Upper lobe of right lung (tissue), 1 donor: Measurements from ENCODE around the gene PPP3R2. TPM values are rescaled to one million over a fixed set of nuclear protein-coding genes. Genes with fewer than 3 reads are reported as not detected.

Source experiments
- ATAC-seq: fragments of 200-7000 bp; cut with Tn5 transposase; one replicate; pipeline ENCODE4 v1.9.1; 2020; ENCODE audit warnings: mild to moderate bottlenecking, moderate library complexity
- DNase-seq: peaks from one replicate; pipeline ENCODE4 v3.0.0-alpha.2; 2020
- H3K27ac ChIP-seq: fragments of 200-600 bp; one replicate; pipeline ENCODE4 v1.8.0; 2022
- H3K27me3 ChIP-seq: fragments of 200-600 bp; one replicate; pipeline ENCODE4 v1.8.0; 2022; ENCODE audit warnings: mild to moderate bottlenecking
- H3K36me3 ChIP-seq: fragments of 200-600 bp; one replicate; pipeline ENCODE4 v1.8.0; 2022
- H3K4me1 ChIP-seq: fragments of 200-600 bp; one replicate; pipeline ENCODE4 v1.8.0; 2022
- H3K4me3 ChIP-seq: fragments of 200-600 bp; one replicate; pipeline ENCODE4 v1.8.0; 2022; ENCODE audit warnings: mild to moderate bottlenecking
- H3K9me3 ChIP-seq: fragments of 200-600 bp; one replicate; pipeline ENCODE4 v1.8.0; 2022
- intact Hi-C: fragments of 100-400 bp; cut with DNase I; formaldehyde crosslinking; loops from one replicate; pipeline ENCODE4 v1.11.0; 2022
- long read RNA-seq: library from polyadenylated mRNA; unstranded; transcript quantifications from one replicate; pipeline ENCODE4 v2.0.0, GENCODE V29; 2021
- total RNA-seq: library from RNA; stranded (reverse); fragmentation: NEBNext Ultra II Directional; extraction: Animal tissue kit (Norgen Biotek cat#: 25700); gene quantifications from one replicate; pipeline ENCODE4 v1.2.1, GENCODE V29; 2021
- TF ChIP-seq, protein P1 (sequence below): fragments of 200-600 bp; IDR thresholded peaks from one replicate; pipeline ENCODE4 v1.8.0; 2022; ENCODE audit warnings: antibody characterized with exemption
- donor health status: DM: no; HTN: yes; CAD: no; lungs with severe emphysema.

PPP3R2 gene, protein sequence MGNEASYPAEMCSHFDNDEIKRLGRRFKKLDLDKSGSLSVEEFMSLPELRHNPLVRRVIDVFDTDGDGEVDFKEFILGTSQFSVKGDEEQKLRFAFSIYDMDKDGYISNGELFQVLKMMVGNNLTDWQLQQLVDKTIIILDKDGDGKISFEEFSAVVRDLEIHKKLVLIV
- total RNA-seq, result not detected
- long read RNA-seq, result 0 reads

DNA sequence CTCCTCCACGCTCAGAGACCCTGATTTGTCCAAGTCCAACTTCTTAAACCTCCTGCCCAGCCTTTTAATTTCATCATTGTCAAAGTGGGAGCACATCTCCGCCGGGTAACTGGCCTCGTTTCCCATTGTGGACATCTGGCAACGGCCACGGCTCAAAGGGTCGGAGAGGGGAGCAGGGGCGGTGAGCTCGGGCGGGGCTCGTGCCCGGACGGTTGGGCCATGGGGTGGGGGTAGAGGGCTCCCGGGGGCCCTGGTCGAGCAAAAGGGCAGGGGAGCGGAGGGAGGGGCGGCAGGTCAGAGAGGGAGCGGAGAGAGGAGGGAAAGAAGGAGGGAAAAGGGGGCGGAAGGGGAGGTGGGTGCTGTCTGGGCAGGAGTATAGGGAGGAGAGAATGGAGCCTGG is at the start of gene PPP3R2:
Gene PPP3R2, minus strand, starts transcription at position 174 of the 400 bp plus-strand sequence. Its CDS starts 48 bp downstream, at position 126.
- no peaks in the 10 kb centered on the region for H3K9me3 ChIP-seq
- H3K4me1 ChIP-seq, result no peaks in the 10 kb centered on the region
- intact Hi-C loops, result no loop called here
- TF ChIP-seq, protein P1, sequence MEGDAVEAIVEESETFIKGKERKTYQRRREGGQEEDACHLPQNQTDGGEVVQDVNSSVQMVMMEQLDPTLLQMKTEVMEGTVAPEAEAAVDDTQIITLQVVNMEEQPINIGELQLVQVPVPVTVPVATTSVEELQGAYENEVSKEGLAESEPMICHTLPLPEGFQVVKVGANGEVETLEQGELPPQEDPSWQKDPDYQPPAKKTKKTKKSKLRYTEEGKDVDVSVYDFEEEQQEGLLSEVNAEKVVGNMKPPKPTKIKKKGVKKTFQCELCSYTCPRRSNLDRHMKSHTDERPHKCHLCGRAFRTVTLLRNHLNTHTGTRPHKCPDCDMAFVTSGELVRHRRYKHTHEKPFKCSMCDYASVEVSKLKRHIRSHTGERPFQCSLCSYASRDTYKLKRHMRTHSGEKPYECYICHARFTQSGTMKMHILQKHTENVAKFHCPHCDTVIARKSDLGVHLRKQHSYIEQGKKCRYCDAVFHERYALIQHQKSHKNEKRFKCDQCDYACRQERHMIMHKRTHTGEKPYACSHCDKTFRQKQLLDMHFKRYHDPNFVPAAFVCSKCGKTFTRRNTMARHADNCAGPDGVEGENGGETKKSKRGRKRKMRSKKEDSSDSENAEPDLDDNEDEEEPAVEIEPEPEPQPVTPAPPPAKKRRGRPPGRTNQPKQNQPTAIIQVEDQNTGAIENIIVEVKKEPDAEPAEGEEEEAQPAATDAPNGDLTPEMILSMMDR, result no peak
- H3K36me3 ChIP-seq, result no peaks in the 10 kb centered on the region
- no peak within 1 kb of the TSS for H3K4me3 ChIP-seq
- DNase-seq (no peak), ATAC-seq (no peak)
- H3K27me3 ChIP-seq, result no peaks in the 10 kb centered on the region
- no peak within 1 kb of the TSS for H3K27ac ChIP-seq

DNA sequence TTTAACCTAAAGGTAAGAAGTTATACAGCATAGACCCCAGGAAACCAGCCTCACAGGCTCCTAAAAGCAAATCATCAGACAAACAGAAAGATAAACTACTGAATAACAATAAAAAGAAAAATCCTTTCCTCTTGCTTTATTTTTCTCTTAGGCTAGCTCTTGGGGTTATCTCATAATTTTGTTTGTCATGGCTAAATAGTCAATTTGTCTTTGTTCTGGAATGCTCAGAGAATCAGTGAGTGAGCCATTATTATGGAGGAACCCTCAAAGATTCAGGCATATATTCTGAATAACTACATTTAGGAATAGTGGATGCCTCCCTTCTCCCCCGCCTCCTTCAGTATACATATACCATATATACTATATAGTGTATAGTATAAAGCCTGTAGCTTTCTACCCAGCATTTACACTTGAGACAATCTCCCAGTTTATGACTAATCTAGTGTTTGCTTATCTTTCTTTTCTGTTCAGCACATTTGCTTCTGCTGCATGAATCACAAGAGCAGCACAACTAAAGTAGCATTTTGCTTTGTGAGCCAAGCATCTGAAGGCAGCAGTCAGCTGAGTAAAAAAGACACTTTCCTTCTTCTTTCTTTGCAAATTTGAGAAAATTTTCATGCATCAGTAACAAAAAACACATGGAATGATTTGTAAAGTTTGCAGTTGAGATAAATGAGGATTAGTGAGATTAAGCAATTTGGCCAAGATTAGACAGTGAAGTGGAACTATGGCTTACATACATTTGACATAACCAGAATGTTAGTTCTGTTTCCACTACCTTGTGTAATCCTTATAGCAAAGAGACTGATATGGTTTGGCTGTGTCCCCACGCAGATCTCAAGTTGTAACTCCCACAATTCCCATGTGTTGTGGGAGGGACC is 45.3 kb upstream of the PPP3R2 start:
- Histone ChIP-seq H3K27me3 (no peaks in the 10 kb centered on the region), H3K4me3 (no peak overlapping the region), H3K36me3 (no peaks in the 10 kb centered on the region), H3K9me3 (no peaks in the 10 kb centered on the region), H3K27ac (no peak overlapping the region), H3K4me1 (no peaks in the 10 kb centered on the region)
- DNase-seq (no peak), ATAC-seq (no peak)
- TF ChIP-seq, protein P1, result no peak
- intact Hi-C loops, result no loop called here

DNA sequence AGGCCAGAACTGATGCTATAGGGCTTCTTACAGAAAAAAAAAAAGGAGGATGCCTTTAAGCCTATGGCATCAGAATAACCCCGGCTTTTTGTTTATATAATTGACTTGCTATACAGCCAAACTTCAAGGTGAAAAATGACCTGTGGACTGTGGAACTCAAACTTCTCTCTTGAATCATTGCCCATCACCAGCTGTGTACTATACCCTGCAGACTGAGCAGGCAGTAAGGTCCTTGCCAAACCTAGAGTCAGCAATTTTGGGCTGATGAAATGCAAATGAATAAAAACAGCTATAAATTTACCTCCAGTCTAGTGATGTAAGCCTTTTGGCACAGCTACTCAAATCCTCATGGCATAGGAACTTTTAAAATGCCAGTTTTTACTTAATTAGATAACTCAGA is 44.5 kb upstream of the PPP3R2 start:
- TF ChIP-seq, protein P1, result no peak
- H3K27me3 ChIP-seq, result no peaks in the 10 kb centered on the region
- H3K27ac ChIP-seq, result no peak overlapping the region
- no peaks in the 10 kb centered on the region for H3K4me1 ChIP-seq
- H3K4me3 ChIP-seq, result no peak overlapping the region
- H3K36me3 ChIP-seq, result no peaks in the 10 kb centered on the region
- intact Hi-C loops, result no loop called here
- DNase-seq (no peak), ATAC-seq (no peak)
- H3K9me3 ChIP-seq, result no peaks in the 10 kb centered on the region

DNA sequence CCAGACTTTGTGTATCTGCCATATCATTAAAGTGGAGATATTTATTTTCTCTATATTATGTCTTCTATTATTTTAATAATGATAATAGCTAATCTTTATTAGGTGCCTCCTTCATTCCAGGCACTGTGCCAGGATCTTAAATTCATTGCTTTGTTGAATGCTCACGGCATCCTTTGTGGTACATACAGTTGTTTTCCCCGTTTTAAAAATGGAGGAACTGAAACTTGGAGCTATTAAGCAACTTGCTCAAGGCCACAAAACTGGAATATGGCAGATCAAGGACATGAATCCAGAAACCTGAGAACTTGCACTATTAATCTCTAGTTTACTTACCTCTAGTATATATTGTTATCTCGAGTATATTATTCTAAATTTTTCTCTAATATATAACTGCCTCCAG is 41.5 kb upstream of the PPP3R2 start:
- no peak for DNase-seq
- H3K36me3 ChIP-seq, result no peaks in the 10 kb centered on the region
- no peak overlapping the region for H3K27ac ChIP-seq
- H3K27me3 ChIP-seq, result no peaks in the 10 kb centered on the region
- intact Hi-C loops, result no loop called here
- no peaks in the 10 kb centered on the region for H3K9me3 ChIP-seq
- no peak overlapping the region for H3K4me3 ChIP-seq
- no peak for ATAC-seq
- TF ChIP-seq, protein P1, result no peak
- H3K4me1 ChIP-seq, result no peaks in the 10 kb centered on the region

DNA sequence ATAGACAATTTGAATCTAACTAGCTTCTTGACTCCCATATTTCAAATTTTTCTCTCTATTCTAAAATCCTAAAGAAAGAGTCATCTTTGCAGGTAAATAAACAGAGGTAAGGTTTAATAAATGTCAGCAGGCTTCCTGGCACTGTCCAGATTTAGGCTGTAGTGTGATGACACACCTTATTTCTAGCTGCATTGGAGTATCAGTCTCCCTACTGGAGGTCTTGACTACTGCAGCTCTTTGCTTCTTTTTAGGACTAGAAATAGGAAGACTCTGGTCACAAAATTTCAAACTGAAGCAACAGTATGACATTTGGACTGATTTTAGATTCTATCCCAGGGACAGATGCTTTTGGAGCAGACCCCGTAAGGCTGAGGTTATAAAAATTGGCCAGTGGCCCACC is 40.7 kb upstream of the PPP3R2 start:
- Histone ChIP-seq H3K4me1 (no peaks in the 10 kb centered on the region), H3K36me3 (no peaks in the 10 kb centered on the region), H3K9me3 (no peaks in the 10 kb centered on the region), H3K4me3 (no peak overlapping the region), H3K27ac (no peak overlapping the region), H3K27me3 (no peaks in the 10 kb centered on the region)
- TF ChIP-seq, protein P1, result no peak
- intact Hi-C loops, result no loop called here
- no peak for DNase-seq
- ATAC-seq, result no peak
